HEK293T (cell line): ENCODE results near the gene PIK3AP1.

ENCODE experiments used
- ARNT ChIP-seq: fragments of 450-650 bp; IDR thresholded peaks from 2 replicates; pipeline ENCODE4 v1.6.1; 2017; ENCODE audit warnings: mild to moderate bottlenecking
- ELF4 ChIP-seq: fragments of 450-650 bp; IDR thresholded peaks from 2 replicates; pipeline ENCODE4 v1.6.1; 2017; ENCODE audit warnings: antibody characterized with exemption
- FOXM1 ChIP-seq: fragments of 450-650 bp; IDR thresholded peaks from 2 replicates; pipeline ENCODE4 v1.6.1; 2017; ENCODE audit warnings: mild to moderate bottlenecking, borderline replicate concordance
- HDGF ChIP-seq: fragments of 450-650 bp; IDR thresholded peaks from 2 replicates; pipeline ENCODE4 v1.6.1; 2017; ENCODE audit warnings: antibody characterized with exemption, borderline replicate concordance
- L3MBTL2 ChIP-seq: fragments of 450-650 bp; conservative IDR thresholded peaks from 2 replicates; pipeline ENCODE4 v1.6.1; 2016; ENCODE audit warnings: mild to moderate bottlenecking
- LEF1 ChIP-seq: fragments of 450-650 bp; IDR thresholded peaks from 2 replicates; pipeline ENCODE4 v1.6.1; 2017; ENCODE audit warnings: mild to moderate bottlenecking, borderline replicate concordance
- SP1 ChIP-seq: fragments of 450-650 bp; IDR thresholded peaks from 2 replicates; pipeline ENCODE4 v1.6.1; 2017
- SUZ12 ChIP-seq: fragments of 450-650 bp; IDR thresholded peaks from 2 replicates; pipeline ENCODE4 v1.6.1; 2016; ENCODE audit warnings: mild to moderate bottlenecking

DNA sequence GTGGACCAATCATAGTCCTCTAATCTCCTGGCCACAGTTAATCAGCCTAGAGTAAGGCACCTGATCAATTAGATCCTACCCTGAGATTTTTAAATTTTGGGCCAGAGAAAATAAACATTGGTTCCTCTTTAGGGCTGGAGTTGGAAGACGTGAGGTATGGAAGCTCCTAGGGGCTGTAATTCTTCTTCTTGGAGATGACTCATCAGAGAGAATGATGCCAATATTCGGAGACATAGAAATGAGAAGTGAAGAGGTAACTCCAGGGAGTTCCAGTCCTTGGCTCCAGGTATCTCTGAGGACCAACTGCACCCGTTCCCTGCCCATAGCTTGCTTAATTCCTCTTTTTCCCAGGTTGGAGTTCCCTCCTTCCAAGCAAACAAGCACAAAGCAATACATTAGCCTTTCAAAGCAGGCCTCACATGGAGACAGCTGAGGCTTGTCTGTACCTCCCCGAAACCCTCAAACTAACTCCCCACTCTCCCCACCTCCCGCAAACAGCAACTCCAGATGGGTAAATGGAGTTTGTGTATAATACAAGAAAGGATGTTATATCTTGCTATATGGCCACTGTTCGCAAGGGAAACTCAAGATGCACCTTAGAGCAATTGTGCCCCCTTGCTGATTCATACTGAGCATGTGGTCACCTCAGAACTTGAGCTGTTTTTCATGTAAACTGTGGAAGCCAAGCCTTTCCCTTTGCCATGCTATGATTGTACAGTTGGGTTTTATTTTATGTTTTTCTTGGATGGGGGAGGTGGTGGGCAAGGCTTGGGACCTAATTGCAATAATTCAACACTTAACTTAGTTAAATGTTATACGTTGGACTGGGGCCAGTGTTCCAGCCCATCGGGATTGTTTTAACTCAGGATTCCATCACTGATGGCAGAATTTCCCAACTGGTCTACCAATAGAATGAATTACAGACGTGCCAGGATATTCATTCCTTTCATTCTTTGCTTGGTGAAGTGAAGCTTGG is 29.3 kb downstream of the PIK3AP1 start:
- TF ChIP-seq FOXM1 = no peak
- TF ChIP-seq L3MBTL2 = no peak
- no peak for TF ChIP-seq LEF1
- TF ChIP-seq SP1 = no peak
- no peak for TF ChIP-seq SUZ12
- no peak for TF ChIP-seq ELF4
- TF ChIP-seq ARNT = no peak
- TF ChIP-seq HDGF = no peak
